Astrocyte of the hippocampus (primary cell): ENCODE measurements around the gene NELFA.

Source experiments
- DNase-seq: peaks from one replicate; pipeline ENCODE4 v3.0.0; 2011; ENCODE audit warnings: low read depth, low spot score

The NELFA gene

DNA sequence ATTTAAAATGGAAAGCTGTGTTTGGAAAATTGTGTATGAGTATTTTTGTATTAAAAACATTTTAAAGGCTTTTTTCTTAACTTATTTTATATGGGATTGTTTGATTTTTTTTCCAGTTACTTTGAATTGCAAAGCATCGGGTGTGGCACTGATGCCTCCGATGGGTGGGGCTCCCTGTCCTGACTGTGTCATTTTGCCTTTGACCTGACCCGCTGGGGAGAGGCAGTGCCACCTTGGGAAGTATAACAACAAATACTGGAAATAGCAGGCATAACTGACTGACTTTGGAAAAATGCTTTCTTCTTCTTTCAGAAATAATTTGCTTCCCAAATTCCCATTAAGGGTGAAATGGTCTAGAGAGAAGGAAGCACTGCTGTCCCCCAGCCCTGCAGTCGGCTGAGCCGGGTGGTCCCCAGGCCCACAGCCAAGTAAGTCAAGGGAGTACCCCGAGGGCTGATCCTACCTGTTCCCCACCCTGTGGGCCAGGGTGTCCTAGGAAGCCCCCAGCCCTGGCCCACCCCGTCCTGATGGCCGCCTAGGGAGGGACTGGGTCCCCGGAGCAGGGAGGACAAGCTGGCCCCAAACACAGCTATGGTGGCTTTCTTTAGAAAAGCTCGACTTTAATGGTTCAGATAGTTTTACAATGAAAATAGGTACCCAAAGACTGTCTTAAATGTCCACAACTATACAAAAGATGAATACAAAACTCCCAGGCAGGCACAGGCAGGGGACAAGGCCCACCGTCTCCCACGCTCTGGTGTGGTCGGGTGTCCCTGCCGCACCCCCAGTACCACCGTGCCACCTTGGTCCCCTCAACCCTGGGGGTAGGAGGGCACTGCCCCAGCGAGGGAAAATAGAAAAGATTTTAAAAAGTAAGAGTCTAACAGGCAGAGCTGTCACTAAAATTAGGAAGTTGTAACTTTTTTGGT, 26.4 kb downstream of the NELFA start:
- DNase-seq, result no peak

DNA sequence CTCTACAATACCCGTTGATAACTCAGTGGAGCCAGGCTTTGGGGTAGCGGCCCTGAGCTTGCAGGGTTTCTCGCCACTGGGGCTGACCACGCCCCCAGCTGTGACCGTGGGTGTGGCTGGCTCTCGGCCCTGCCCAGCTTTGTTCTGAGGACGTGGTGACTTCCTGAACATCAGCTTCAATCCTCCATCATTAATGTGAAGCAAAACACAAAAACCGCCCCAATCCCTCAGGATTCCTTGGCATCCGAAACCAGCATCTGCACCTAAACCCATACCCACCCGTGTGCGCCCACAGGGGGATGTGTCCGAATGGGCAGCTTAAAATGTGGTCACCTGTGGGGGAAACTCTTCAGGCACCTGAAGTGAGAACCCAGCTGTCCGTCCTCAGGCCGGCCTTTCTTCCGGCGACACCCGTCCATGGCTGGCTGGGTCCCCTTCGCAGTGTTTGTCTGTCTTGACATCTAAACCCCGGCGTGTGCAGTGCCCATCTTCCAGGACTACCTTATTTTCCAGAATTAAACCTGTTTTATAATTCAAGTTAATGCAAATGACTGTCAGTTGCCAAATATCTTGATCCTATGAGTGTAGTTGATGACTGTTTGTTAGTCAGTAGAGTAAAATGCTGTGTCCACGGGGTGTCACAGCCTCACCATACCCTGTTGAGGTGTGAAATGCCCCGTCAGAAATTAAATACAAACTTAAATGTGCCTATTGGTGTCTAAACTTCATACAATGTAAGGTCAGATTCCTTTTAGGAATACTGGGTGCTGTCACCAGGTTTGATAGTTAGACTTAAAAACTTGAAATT, 27.3 kb downstream of the NELFA start:
- peak; percentile 42 for DNase-seq

DNA sequence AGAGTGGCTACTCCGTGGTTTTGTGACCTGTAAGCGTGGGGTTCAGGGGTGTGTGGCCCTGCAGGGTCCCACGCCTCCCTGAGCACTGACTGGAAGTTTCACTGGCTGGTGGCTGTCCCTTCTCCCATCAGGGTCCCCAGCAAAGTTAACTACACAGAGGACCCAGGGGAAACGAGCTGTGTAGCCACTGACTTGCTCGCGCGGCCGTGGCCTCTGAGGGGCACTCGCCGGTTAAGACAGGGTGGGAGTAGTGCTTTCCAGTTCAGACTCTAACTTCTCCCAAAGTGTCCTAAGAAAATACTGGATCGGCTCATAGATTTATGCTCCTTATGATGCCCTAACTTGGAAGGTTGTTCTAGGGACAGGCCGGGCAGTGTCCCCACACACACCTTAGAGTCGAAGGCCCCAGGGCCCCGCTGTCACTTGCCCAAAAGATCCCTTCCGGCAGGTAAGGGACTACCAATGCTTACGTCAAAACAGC, 28.2 kb downstream of the NELFA start:
- no peak for DNase-seq

DNA sequence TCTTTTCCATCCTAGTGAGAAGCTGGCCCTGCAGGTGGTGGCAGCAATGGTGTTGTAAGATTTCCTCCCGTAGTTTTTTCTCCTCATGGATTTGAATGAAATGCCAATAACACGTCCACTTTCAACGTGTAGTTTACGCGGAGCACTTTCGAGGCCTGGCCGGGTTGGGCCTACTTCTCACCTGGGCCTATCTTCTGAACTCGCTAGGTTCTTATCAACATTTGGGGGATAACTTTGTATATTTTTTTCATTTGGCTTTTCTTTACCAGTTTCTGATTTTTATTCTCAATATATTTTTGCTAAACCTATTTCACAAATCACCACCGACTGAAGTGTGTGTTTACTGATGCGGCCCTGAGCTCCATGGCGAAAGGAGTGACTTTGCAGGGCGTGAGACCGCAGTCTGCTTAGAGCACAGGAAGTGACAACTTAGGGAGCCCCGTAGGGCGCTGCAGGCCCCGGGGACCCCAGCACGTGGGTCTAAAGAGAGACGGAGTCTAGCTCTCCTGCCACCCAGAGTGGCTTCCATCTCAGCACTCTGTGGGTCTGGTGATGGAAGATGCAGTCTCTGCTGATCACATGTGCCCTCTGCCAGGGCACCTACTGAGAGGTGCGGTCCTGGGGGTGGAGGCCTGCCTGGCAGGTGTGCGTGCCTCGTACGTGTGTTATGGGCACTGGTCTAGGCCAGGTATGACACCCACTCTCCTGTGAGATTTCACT, 29.1 kb downstream of the NELFA start:
- DNase-seq, result no peak

DNA sequence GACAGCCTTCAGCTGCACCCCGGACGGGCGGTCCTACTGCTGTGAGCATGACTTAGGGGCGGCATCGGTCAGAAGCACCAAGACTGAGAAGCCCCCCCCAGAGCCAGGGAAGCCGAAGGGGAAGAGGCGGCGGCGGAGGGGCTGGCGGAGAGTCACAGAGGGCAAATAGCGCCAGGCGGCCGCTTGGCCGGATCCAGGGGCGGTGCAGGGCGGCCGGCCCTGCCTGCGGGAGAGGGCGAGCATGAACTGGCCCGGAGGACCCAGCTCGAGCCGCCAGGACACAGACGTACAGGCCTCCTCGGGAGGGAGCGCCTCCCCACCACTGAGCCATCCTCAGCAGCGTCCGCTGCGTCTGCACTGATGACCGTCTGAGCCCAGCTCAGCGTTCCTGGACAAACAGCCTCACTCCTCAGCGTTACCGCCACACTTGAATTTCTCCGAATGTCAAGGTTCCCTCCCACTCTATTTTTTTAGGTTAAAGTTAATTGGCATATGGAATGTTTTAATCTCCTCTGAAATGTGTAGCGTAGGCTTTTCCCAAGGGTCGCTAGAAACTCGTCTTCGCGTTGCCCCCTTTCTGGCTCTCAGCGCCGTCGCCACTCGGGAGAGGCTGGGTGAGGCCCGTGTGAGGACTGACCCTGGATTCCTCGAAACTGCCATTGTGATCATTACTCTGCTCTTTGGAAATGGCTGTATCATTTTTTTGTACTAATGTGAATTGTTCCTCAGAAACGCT, 29.9 kb downstream of the NELFA start:
- no peak for DNase-seq

DNA sequence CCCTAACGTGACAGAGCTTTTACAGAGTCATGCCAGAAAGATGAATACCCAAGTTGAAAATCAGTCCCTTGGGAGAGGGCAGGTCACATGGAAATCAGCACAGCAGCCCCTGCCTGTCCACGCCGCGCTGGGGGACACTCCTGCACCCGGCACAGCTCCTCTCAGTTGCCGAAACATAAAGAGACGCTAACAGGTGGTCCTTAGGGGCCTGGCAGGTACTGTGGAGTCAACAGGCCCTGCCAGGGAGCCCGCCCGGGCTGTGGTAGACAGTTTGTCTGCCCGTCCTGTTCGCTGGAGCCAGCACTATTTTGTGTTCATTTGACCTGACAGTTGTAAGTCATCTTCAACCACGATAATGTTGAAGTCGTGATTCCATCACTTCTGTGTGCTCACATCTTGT, 30.5 kb downstream of the NELFA start:
- DNase-seq, result no peak

DNA sequence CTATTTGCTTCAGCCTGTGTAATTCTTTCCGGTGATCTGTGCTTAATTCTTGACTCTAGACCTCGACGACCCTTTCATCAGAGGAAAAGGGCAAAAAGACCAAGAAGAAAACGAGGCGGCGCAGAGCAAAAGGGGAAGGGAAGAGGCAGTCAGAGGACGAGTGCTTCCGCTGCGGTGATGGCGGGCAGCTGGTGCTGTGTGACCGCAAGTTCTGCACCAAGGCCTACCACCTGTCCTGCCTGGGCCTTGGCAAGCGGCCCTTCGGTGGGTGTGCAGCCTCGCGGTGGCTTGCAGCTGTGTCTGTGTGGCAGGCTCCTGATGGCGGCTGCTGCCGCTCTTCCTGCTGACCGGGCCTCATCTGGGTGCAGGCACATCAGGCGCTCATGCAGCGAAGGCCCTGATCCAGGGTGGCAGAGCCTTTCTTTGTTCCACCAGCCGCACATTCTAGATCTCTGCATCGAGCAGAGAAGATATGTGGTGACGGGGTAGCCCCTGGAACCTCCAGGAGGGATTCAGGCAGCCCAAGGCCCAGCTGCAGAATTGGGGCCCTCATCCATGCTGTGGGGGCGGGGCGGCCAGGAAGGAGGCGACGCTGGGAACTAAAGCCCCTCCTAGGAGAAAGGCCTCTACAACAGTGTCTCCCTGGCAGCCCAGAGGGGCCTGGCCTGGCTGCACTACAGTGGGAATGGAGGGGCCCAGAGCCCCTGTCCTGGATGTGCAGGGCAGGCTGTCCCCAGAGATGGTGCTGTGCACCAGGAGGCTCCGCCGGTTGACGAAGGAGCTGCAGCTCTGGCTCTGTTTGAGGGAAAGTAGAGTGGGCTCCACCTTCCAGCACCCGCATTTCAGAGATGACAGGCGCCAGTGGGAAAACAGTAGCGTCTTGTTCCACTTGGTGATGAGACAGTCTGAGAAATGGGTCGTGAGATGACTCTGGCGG, 32.1 kb downstream of the NELFA start:
- no peak for DNase-seq

DNA sequence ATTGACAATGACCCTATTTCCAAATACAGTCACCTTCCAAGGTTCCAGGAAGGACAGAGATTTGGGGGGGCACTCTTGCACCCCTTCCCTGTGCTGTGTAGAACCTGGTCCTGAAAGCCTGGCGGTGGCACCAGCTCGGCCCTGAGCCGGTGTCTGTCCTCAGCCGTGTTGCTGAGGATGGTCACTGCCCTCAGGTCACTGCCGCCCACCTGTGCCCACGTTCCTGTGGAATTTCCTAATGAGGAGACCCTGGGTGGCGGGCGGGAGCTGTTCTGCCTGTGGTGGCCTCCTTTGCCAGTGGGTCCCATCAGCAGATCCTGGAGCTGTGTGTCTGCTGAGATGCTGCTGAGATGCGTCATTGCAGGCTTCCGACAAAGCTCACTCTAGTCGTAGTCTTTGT, 32.9 kb downstream of the NELFA start:
- no peak for DNase-seq

DNA sequence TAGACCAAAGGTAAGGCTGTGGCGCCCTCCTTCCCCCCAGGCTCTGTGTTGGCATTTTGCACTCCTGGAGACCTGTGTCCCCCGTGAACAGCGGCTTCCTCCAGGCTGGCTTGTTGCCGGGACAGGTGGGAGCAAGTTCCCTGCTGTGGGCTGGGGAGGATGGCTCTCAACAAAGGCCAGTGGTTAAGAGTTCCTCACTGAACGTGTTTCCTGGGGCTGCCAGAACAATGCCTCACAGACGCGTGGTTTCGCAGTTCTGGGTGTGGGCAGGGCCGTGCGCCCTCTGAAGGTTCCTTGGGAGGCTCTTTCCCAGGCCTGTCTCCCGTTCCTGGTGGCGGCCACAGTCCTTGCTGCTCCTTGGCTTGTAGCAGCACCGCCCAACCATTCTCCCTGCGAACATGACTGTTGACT, 33.4 kb downstream of the NELFA start:
- DNase-seq, result no peak

DNA sequence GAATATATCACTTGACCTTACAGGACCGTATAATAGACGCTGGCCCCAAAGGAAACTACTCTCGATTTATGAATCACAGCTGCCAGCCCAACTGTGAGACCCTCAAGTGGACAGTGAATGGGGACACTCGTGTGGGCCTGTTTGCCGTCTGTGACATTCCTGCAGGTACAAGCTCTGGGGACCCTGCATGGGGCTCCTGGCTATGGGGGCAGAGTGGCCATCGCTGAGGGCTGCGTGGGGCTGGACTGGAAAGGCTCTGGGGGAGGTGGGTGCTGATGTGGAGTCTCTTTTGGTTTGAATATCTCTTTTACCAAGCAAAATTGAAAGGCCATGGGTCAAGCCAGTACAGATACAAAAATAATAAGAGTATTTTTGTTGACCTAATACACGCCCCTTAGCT, 33.9 kb downstream of the NELFA start:
- no peak for DNase-seq

DNA sequence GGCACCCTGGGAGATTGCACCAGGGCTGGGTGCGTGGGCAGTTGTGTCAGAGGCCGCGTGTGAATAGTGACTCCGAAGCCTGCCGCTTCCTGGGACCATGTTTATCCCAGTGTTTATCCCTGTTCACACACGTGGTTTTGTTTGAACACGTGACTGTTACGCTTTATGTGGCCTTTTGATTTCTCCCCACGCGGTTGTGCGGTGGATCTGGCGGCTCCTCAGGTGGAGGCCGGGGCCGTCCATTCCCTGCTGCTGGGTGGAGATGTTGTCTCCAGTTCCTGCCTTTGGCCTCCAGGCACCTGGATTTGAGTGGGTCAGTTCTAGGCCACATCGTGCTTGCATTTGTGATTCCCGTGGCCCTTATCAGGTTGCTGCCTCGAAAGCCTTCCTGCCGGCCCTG, 35.1 kb downstream of the NELFA start:
- DNase-seq, result no peak

DNA sequence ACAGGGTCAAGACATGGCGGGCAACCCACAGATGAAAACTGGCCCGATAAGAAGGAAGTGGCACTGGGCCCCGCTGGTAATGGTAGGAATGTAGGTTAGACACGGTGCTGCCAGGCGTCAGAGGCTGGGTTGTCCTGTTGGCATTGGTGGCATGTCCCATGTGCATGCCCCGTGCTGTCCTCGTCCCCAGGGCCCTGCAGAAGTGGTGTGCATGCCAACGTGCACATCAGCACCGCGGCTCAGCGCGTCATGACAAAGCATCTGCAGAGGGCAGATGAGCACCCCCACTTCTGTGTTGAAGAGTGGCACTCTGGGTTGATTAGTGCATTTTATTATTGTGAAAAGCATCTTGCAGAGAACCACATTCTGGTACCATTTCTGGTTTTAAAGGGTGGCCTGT, 35.6 kb downstream of the NELFA start:
- no peak for DNase-seq

DNA sequence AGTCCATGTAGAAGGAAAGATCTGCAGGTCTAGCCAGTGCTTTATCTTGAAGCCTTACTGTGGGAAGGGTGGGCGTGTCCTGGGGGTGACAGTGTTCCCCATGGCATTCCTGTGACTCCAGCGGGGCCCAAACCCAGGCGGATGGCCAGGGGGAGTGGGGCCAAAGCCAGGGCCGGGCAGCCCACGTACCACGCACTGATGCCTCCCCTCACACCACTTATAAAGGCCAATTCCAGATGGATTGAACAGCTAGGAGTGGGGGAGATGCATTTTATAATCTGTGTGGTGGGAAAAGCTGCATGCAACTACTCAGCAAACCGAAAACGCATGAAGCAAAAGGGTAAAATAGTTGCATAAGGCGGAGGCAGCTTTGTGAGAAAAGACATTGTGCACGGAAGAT, 36.4 kb downstream of the NELFA start:
- DNase-seq, result no peak

DNA sequence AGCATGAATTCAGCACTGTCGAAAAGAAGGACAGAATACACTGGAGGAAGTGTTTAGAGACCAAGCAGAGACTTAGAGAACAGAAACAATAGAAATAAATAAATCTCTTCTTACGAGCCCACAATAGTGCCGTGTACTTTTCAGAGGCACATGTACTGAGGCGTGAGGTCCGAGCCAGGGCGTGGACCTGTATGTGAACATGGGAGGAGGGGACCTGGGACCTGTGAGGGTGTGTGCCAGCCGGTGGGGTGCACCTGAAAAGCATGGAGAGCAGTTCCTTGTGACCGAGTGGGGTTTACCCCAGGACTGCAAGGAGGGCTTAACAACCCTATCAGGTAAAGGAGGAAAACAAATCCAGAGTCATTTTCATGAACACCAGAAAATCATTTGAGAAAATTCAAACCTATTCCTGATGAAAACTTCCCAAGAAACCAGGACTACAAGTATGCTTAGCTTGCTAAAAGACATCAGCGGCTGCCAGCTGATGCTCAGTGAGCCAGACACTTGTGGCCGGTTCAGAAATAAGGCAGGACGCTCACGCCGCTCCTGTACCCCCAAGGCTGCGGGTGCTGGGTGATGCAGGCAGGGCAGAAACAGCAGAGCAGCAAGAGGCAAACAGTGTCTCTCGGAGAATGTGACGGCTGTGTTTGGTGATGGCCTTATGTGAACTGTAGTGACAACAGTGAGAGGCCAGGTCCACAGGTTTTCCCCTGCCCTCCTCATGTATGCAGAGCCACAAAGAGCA, 37.1 kb downstream of the NELFA start:
- DNase-seq, result no peak

DNA sequence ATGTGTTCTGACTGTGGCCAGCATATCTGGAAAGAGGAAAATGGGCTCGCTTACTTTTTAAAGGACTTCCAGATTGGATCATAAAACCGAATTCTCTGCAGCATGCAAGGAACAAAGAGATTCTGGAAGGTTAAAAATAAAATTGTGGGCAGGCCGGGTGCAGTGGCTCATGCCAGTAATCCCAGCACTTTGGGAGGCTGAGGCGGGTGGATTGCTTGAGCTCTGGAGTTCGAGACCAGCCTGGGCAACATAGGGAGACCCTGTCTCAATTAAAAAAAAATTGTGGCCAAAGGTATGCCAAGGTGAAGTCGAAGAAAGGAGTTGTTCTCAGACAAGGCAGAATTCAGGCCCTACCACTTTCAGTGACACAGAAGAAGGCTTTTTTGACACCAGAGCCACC, 37.8 kb downstream of the NELFA start:
- no peak for DNase-seq

DNA sequence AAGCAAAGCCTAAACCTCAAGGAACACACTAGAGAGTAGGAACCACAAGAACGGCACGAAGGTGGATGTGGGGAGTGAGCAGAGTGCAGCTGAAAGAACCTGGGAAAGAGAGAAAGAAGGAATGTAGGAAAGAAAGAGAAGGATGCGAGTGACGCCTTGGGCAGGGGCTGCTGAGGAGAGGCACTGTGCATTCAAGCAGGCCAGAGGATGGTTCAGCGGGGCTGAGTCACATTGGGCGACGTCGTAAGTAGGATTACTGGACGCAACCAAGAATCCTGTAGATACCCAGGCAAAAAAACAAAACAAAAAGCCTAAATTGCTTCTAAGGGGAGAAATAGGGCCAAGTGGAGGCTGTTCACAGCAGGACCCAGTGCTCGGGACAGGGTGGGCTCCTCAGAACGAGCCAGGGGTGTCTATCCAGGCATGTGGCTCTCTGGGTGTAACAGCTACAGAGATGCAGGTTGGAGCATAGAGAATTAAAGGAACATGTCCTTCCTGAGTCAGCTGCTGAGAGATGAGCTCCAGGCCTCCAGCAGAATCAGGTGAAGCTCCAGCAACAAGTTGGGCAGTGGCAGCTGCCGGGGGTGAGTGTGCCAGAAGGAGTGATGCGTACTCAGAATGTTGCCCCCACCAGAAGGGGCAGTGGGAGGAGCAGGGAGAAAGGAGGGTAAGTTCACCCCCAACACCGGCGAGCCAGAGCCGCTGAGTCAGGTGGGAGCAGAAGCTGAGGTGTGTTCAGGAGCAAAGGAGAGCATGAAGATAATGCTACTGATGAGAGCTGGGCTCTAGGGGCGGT, 38.6 kb downstream of the NELFA start:
- no peak for DNase-seq

DNA sequence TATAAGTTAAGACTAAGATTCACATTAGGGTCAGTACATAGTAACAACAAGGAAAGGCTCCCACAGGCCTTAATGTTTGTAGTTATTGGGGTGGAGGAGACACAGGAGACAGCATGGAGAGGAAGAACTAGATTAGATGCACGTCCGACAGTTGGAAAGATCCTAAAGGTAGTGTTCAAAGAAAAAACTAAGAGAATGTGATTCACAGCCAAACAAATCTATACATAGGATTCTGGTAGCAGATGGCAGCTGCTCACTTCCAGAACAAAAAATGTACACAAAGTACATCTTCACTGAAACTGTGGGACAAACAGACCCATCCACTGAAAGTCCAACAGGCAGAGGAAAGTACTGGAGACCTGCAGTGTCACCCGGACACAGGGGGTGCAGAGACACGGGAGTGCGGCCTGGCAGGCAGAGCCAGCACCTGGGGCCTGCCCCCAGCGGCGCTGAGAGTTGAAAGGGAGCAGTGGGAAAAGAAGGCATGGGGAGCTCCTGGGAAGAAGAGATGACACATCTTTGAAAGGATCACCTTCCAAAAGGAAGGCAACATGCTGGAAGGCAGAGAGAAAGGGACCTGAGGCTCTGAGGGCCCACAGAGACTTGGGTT, 40.0 kb downstream of the NELFA start:
- DNase-seq, result no peak

DNA sequence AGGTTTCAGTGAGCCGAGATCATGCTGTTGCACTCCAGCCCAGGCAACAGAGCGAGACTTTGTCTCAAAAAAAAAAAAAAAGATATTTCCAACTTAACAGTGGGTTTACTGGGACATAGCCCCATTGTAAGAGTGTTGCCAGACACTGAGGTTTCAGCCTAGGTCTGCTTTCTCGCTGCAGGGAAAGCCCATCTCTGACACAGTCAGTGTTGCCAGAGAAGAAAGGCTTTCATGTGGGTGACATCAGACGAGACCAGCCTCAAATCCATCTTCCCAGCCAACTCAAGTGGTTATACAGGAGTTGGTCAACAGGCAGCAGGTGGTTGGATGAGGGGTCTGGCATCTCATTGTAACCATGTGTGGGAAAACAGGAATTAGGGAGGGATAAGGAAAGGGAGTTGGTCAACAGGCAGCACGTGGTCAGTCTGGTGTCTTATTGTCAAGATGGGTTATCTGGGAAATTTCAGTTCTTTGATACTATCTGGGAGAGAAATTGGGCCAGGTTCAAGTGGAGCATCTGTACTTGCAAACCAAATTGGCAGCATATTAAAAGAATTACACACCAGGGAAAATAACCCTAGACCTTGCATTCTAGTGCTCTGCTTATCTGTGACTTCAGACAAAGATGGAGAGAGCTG, 41.1 kb downstream of the NELFA start:
- peak; percentile 15 for DNase-seq
